PFSK-1 (cell line): Measurements from ENCODE around the gene C16orf95.

ENCODE experiments used
- FOXP2 ChIP-seq: optimal IDR thresholded peaks from 2 replicates; pipeline ENCODE3; 2011; ENCODE audit warnings: borderline replicate concordance, control low read depth, inconsistent platforms; ENCODE audit not compliant: insufficient read depth; ENCODE audit errors: extremely low read length, extremely low read depth
- POLR2AphosphoS5 ChIP-seq: IDR thresholded peaks from 2 replicates; pipeline ENCODE4 v1.6.1; 2012; ENCODE audit warnings: low read depth, mild to moderate bottlenecking, control low read depth, low read length, moderate library complexity
- REST ChIP-seq, 2 experiments: IDR thresholded peaks; 2 replicates each; pipeline versions ENCODE4 v1.6.1 to v1.8.0; 2011 to 2012; ENCODE audit warnings: low read depth in 2 of 2, low read length in 2 of 2, control low read depth in 1 of 2, inconsistent platforms in 1 of 2, mild to moderate bottlenecking in 1 of 2, moderate library complexity in 1 of 2; ENCODE audit not compliant: insufficient read depth in 1 of 2
- SIN3A ChIP-seq: IDR thresholded peaks from 2 replicates; pipeline ENCODE4 v1.6.1; 2012; ENCODE audit warnings: mild to moderate bottlenecking, low read length, moderate library complexity, borderline replicate concordance; ENCODE audit not compliant: insufficient read depth
- TAF1 ChIP-seq: IDR thresholded peaks from 2 replicates; pipeline ENCODE4 v1.6.1; 2012; ENCODE audit warnings: low read length, control low read depth, borderline replicate concordance; ENCODE audit not compliant: insufficient read depth

Gene C16orf95

DNA sequence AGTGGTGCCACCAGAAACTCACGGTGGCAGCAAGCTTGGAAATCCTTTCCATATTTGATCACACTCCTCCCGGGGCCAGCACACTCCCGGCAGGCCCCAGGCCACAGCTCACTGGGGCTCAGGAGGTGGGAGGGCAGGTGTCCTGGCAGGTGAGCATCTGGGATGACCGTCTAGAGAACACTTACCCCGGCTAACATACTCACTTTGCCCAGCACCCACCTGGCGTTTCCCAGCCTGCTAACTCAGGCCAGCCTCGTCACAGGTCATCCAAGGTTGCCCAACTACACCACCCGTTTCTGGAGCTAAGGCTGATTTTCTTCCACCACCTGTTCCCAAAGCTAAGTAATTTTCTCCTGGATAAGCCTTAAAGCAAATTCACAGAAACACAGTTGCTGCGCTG is 41.5 kb upstream of the C16orf95 start:
- no peak for TF ChIP-seq REST (IDR thresholded peaks at IDR 0.05; ENCODE audit: insufficient read depth in 1 of 2, low read depth in 2 of 2, low read length in 2 of 2)
- TF ChIP-seq POLR2AphosphoS5 = no peak
- no peak for TF ChIP-seq FOXP2
- no peak for TF ChIP-seq SIN3A
- TF ChIP-seq TAF1 = no peak

GRCh38 chr16:87358250-87358649 is 41.1 kb upstream of the C16orf95 start:
- no peak for TF ChIP-seq TAF1
- TF ChIP-seq FOXP2 = no peak

DNA sequence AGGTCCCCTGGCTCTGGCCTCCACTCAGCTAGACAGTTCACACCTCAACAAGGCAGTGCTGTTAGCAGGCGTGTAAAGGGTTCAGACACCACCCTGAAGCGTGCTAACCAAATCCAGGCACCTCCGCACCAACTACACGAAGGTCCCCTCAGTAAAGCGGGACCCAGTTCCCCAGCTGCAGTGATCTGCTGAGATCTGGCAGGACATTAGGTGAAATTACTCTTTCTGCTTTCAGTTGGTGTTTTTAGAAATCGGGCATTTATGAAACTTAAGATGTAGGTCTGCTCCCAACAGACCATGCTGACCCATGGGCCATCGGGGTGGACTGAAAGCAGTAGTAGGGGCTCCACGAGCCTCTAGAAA is 39.3 kb upstream of the C16orf95 start:
- TF ChIP-seq REST (IDR thresholded peaks at IDR 0.05; ENCODE audit: insufficient read depth in 1 of 2, low read depth in 2 of 2, low read length in 2 of 2) (no peak), POLR2AphosphoS5 (no peak), TAF1 (no peak), SIN3A (no peak), FOXP2 (no peak)

GRCh38 chr16:87353613-87354012 is 36.4 kb upstream of the C16orf95 start:
- no peak for TF ChIP-seq TAF1
- TF ChIP-seq SIN3A = no peak
- TF ChIP-seq POLR2AphosphoS5 = no peak
- no peak for TF ChIP-seq FOXP2
- TF ChIP-seq REST (IDR thresholded peaks at IDR 0.05; ENCODE audit: insufficient read depth in 1 of 2, low read depth in 2 of 2, low read length in 2 of 2) = no peak

DNA sequence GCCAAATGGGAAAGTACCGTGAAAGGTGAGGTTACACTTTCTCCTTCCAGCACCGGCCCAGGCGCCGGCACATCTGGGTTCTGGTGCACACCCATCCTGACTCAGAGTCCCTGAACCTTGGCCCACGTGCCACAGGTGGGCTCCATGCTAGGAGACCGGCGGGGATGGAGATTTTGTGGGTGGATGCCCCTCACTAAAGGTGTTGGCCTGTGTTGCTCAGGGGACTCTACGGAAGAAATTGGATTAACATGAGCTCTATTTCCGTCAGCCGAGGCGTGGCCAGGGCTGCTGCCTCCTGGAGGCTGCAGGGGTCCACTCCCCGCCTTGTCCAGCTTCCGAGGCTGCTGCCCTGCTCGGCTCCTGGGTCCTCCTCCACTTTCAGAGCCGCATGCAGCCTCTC is 35.6 kb upstream of the C16orf95 start:
- TF ChIP-seq REST (IDR thresholded peaks at IDR 0.05; ENCODE audit: insufficient read depth in 1 of 2, low read depth in 2 of 2, low read length in 2 of 2) (no peak), POLR2AphosphoS5 (no peak), TAF1 (no peak), FOXP2 (no peak), SIN3A (no peak)
